ENCODE results near the gene LMNB1.
"Not testable (repeated sequence)": the region's sequence is repeated elsewhere in the genome, so short reads cannot be mapped to it uniquely, and the experiment has no call there.

Gene LMNB1

DNA sequence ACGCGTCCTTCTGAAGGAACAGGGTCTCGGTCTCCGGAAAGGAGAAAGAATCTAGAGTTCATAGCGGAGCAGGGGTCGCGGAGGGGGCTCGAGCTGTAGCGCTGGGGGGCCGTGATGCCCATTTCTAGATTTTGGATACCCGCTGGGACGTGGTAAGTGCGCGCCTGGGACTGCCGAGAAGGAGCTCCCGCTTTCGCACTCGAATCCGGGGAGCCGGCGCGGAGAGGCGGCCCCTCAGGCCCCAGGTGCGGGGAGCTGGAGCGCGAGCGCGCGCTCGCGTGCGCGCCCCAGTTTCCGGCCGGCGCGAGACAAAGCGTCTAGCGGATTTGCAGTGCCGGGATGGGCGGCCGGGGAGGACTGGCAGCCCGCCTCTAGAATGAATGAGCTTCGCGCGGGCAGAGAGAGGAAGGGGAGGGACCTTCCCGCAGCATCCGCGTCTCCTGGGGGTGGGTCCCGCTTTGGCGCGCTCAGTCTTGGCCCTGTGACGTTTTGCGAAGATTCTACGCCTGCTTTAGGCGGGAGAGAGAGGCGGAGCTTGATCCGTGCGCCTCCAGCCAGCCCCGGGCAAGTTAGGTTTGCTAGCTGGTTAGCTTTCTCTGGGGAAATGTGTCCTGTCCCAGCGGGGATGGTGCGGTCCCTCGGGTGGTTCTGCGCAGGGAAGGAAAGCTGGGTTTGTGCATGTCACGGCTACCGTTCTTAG is 1.2 kb downstream of the LMNB1 start:
- H3K4me3 ChIP-seq: peak overlapping the region; percentile 46 to 91 (median 88)
- peak overlapping the region; percentile 54 to 97 (median 91) for H3K27ac ChIP-seq

DNA sequence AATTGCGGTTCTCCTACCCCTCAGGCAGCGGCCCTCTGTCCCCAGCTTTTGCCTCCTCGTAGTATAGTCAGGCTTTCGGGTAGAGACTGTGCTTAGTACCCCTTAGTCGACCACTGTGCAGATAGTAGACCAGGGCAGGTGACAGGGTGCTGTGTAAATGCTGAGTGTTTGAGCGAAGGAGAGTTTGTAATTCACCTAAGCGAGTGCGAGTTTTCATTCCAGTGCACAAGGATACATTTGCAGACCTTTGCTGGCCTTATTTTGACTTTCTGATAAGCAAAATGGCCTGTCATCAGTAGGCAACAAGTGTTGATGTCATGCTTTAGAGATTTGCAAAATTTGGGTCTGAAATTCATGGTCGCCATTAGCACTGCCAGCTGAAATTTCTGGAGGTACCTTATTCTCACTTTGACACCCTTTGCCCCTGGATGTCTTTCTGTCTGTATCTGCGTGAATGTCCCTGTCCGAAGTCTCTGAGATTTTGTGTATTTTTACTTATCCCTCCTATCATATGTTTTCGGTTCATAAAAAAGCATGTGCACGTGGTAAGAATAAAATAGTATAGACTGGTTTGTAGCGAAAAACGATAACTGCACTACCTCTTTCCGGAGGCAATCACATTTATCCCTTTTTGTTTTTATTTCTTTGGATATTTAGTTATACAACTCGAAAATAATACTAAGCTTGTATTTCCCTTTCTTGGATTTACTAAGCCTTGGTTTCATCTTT is 1.9 kb downstream of the LMNB1 start:
- Histone ChIP-seq H3K27ac (peak overlapping the region in 17 of 21 experiments; percentile 69 to 97 (median 91)), H3K4me3 (peak overlapping the region; percentile 46 to 91 (median 88))

DNA sequence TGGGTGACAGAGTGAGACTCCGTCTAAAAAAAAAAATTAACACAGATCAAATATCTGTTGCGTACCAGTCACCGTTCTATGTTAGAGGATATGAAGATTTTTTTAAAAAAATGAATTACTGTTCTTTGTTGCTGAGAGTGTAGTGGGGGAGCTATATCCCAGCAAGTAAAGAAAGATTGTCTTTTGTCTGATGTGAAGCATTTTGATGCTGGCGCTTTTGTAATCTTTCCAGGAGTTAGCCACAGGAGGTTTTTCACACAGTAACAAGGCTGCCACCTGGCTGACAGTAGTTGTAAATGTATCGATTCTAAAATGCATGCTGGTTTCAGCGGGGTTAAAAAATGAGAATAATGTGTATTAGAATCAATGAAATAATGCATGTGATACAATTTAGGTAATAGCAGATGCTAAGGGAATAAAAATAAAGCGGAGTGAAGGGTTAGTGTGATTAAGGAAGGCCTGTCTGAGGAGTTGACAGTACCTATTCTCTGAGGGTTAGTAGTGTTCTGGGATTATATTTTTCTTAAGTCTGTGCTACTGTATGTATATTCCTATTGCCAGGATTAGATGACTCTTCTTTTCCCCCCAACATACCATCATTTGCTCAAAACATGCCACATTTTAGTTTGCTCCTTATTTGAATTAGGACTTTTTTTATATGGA is 3.4 kb downstream of the LMNB1 start:
- Histone ChIP-seq H3K27ac (peak overlapping the region in 1 of 21 experiments; percentile 93), H3K4me3 (peak overlapping the region in 1 of 7 experiments; percentile 15)

DNA sequence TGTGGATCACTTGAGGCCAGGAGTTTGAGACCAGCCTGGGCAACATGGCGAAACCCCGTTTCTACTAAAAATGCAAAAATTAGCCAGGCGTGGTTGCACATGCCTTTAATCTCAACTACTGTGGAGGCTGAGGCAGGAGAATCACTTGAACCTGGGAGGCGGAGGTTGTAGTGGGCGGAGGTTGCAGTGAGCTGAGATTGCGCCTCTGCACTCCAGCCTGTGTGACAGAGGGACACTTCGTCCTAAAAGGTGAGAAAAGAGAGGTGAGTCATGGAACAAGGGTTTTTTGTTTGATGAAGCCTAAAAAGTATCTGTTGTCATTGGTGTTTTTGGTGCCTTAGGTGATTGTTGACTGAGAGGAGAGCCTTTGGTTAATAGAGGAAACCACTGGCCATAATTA is 11.5 kb downstream of the LMNB1 start:
- H3K27ac ChIP-seq: peak overlapping the region in 1 of 21 experiments; percentile 23

DNA sequence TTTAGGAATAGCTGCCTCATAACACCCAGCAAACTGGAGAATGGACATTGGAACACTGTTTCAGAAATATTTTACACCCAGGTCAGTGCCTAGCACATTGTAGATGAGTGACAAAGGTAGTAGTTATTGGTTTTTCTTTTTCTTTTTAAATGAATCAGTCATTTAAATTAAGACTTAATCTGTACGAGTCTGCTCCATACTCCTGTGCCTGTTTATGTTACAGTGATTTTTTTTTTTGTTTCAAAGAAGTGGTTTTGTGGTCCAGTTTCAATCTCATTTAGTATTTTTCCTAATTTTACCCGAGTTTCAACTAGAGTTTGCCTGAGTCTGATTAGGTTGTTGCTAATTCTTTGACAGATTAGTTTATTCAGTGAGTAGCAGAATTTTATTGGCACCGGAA is 16.2 kb downstream of the LMNB1 start:
- Histone ChIP-seq H3K27ac (no peak overlapping the region), H3K4me3 (no peak overlapping the region)

More for the DNA sequence above, 11.5 kb downstream of the LMNB1 start:
- not testable (repeated sequence) for H3K4me3 ChIP-seq

DNA sequence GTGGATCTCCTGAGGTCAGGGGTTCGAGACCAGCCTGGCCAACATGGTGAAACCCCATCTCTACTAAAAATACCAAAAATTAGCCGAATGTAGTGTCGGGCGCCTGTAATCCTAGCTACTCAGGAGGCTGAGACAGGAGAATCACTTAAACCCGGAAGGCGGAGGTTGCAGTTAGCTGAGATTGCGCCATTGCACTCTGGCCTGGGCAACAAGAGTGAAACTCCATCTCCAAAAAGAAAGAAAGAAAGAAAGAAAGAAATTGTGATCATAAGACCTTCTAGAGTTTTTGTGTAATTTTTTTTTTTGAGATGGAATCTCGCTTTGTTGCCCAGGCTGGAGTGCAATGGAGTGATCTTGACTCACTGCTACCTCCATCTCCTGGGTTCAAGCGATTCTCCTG is 16.7 kb downstream of the LMNB1 start:
- not testable (repeated sequence) for H3K4me3 ChIP-seq, H3K27ac ChIP-seq

DNA sequence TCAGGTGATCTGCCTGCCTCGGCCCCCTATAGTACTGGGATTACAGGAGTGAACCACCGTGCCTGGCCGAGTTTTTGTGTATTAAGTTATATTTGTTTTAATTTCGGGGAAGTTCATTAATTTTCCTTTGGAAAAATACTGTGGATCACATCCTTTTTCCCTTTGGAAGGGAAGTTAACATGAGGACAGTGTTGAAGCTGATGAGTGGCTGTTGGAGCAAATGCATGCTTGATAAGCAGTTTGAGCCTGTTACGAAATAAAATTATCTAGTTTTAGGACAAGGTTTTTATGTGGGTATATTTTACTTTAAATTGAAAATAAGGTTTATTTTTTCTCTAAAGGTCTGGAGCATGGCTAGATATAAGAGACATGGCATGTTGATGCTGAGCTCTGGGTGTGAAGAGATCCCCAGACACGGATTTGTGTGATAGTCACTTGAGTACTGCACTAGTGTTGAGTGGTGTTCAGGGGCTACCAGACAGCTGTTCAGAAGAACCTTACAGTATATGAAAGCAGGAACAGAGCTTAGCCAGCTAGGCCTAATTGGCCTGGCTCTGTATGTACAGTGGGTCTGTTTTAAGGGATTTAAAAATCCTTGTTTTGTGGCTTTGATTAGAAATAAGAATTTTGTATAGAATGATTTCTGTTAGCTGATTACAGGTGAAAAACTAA is 17.4 kb downstream of the LMNB1 start:
- Histone ChIP-seq H3K4me3 (no peak overlapping the region), H3K27ac (peak overlapping the region in 1 of 21 experiments; percentile 32)

DNA sequence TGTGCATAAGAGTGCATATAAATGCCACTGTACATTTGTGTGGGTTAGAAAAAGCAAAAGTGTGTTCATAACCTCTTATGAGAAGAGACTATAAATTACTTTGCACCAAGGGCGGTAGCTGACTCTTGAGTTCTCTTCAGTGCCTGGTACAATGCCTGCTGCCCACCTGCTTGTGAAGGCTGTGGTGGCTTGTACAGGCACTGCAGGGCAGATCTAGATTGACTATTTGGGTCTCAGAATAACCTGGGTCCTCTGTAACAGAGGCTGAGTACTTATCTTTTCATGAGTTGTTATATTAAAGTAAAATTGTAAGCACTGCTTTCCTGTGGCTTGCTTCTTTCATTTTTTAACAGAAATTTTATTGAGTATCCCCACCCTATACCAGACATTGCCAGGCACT is 22.8 kb downstream of the LMNB1 start:
- no peak overlapping the region for H3K4me3 ChIP-seq
- no peak overlapping the region for H3K27ac ChIP-seq

DNA sequence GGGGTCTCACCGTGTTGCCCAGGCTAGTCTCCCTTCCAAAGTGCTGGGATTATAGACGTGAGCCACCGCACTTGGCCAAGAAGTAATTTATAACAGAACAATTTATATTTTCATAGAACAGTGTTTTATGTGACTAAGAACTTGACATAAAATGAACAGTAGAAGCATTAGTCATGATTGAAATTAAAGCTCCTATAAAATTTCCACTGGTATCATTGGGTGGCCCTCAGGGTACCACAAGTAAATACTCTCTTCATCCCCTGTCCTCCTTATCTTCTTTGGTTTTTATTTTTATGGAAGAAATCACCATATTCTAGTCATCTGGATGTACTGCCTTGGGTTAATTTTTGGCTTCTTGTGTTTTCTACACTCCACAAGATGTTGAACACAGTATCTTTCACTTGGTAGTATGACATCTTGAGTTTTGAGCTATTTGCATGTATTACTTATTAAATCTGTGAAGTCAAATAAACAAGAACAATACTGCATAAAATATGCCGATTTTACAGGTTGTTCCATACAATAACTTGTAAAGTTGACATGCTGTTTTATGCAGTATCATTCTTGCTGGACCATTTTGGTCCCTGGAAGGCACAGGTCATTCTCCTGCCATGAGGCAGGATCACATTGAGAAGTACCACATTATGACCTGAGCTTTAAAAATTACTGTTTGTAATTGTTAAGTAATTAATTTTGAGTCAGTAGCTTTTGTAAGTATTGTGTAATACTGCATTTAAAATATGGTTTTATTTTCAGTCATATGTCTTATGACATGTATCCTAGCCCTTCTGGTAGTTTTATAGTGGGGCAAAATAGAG is 24.4 kb downstream of the LMNB1 start:
- Histone ChIP-seq H3K27ac (no peak overlapping the region), H3K4me3 (no peak overlapping the region)

DNA sequence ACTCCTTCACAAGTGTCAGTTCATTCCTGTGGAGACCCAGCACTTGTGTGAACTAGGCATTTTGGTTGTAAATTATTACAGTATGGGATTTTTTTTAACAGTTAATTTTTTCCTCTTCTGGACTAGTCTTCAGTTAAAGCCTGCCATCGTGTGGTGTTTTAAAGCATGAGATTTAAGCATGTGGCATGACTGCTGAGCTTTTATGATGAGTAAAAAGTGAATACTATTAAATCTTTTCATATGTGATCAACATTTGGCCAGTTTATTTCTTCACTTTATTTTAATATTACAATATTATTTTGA is 25.0 kb downstream of the LMNB1 start:
- no peak overlapping the region for H3K27ac ChIP-seq

DNA sequence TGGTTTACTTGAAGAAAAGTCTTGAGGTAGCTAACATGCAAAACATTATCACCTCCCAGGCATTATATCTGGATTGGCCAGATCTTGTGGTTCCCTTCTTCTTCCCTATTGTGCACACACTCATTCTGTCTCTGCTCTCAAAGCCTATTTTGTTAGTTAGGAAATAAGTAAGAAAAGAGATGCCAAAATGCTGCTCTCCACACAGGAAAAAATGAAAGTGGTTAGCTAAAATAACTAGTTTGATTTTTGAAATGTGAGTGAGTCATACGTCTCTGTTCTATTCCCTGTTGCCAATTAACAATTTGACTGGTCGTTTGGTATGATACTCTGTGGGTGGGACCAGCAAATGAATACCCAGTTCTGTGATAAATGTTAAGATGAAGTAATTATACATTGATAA is 28.1 kb downstream of the LMNB1 start:
- H3K4me3 ChIP-seq: no peak overlapping the region
- peak overlapping the region in 1 of 21 experiments; percentile 52 for H3K27ac ChIP-seq

More for the DNA sequence above, 25.0 kb downstream of the LMNB1 start:
- H3K4me3 ChIP-seq: no peak overlapping the region

DNA sequence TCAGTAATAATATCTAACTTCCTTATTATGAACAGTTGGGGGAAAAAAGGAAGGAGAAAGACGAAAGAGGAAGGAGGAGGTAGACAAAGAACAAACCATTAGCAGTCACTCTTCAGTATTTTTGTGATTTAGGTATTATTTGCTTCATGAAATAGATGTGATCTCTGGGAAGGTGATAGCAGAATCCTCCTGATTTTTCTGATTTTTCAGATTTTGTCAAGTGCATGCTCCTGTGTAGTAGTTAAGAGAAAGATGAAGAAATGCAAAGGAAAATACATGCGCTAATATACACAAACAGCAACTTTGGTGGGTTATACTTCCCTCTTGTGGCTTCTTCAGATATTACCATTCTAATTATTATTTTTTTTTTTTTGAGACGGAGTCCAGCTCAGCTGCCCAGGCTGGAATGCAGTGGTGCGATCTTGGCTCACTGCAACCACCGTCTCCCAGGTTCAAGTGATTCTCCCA is 31.6 kb downstream of the LMNB1 start:
- no peak overlapping the region for H3K4me3 ChIP-seq
- H3K27ac ChIP-seq: peak overlapping the region in 5 of 21 experiments; percentile 5 to 37 (median 9)

DNA sequence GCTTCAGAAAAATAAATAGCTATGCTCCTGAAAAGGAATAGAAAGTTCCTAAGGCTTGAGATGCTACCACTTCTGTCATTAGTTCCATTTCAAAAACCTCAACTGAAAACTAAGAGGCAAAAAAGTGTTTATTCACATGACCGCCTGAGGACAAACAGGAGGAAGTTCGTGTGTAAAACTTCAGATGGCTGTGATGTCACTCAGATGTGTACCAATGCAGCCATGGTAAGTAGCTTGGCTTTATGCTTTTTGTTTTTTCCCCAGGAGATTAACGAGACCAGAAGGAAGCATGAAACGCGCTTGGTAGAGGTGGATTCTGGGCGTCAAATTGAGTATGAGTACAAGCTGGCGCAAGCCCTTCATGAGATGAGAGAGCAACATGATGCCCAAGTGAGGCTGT is 33.0 kb downstream of the LMNB1 start:
- Histone ChIP-seq H3K27ac (peak overlapping the region in 3 of 21 experiments; percentile 24 to 69 (median 58)), H3K4me3 (no peak overlapping the region)

DNA sequence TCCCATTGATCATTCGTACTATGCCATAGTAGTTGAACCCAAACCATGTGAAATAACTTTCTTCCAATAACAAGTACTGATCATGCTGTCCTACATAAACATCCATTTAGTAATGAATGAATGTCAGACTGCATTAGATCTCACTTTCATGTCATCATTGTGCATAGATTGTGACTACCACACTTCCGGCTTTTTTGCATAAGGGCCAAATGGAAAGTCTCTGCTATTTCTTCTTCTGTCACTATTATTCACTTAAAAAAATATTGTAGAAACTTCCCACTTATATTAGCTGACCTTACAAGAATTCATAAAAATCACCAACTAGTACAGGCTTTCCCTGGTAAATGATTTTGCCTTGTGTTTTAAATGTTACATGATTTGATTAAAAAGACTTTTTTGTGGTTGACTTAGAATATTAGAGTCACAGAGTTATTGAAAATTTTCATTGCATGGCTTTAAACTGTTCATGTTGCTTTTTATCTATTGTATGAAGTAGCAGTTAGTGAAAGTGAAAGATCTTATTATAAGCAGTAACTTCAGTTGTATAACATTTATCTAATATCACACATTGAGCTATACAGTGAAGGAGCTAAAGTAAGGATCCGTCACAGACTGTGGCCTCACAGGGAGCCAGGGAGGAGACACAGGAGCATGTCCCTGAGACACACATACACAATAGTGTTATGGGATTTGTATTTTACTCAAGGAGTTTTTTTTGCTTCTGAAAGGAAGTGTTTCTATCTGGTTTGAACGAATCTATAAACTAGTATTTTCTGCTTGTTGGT is 33.9 kb downstream of the LMNB1 start:
- H3K27ac ChIP-seq: peak overlapping the region in 16 of 21 experiments; percentile 3 to 79 (median 55)
- no peak overlapping the region for H3K4me3 ChIP-seq

DNA sequence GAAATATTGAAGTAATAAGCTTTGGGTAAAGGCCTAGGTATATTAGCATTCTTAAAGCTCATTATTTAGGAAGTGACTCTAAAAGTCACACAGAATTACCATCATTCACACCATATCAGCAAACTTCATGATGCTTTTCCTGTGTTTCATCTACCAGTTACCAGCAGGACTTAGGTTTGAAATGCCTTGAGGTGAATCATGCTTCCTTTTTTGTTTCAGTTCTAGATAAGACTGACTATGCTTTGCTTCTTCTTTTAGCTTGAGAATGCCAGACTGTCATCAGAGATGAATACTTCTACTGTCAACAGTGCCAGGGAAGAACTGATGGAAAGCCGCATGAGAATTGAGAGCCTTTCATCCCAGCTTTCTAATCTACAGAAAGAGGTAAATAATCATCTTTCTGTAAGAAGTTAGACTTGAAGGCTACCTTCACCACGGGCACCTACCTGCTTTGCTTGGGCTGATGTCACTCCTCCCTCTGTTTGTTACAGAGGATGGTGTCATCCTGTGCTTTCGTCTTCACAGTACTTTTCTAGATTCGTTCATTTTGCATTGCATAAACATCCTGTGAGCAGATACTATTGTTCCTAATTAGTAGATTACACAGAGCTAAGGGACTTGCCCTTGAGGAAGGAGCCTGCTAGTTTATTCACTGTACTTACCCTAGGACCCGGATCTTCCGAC is 34.7 kb downstream of the LMNB1 start:
- H3K27ac ChIP-seq: peak overlapping the region in 16 of 21 experiments; percentile 3 to 79 (median 56)
- H3K4me3 ChIP-seq: no peak overlapping the region

DNA sequence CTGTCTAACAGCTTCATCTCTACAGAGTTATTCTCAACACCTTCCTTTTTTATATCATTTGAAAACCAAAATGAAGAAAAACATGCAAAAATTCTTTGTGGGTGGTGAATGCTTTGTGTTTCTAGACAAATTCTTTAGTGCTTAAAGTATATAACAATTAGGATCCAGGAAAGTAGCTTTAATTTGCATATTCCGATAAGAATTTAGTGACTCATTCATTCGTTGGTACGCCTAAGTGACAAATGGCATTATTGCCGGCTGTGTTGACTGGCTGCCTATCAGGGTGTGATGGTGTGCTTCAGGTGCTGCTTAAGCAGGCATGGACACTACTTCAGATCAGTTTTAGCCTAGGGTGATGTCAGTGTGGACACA is 35.2 kb downstream of the LMNB1 start:
- Histone ChIP-seq H3K27ac (peak overlapping the region in 13 of 21 experiments; percentile 3 to 79 (median 59)), H3K4me3 (no peak overlapping the region)

DNA sequence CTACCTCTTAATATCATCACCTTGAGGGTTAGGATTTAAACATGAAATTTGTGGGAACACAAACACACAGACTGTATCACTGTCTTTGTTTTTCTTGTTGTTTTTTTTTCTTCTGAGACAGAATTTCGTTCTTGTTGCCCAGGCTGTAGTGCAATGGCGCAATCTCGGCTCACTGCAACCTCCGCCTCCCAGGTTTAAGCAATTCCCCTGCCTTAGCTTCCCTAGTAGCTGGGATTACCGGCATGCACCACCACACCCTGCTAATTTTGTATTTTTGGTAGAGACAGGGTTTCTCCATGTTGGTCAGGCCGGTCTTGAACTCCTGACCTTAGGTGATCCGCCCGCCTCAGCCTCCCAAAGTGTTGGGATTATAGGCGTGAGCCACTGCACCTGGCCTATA is 36.9 kb downstream of the LMNB1 start:
- not testable (repeated sequence) for H3K27ac ChIP-seq, H3K4me3 ChIP-seq

Measured in skin epidermis (tissue), 12 donors.